GM23248 (cell line): ENCODE results near the gene PARL. TPM values are rescaled to one million over a fixed set of nuclear protein-coding genes. Genes with fewer than 3 reads are reported as not detected.
"Not testable (repeated sequence)": the region's sequence is repeated elsewhere in the genome, so short reads cannot be mapped to it uniquely, and the experiment has no call there.

Experiments
- DNase-seq: peaks from one replicate; pipeline ENCODE4 v3.0.0-alpha.2; 2015
- H2AFZ ChIP-seq: fragments of 200-600 bp; sonication (generic); 2 replicates; pipeline ENCODE4 v1.6.1; 2016; ENCODE audit warnings: antibody characterized with exemption
- H3F3A ChIP-seq: fragments of 200-600 bp; sonication (generic); 2 replicates; pipeline ENCODE4 v1.6.1; 2016; ENCODE audit warnings: mild to moderate bottlenecking, antibody characterized with exemption, mixed run types; ENCODE audit not compliant: insufficient read depth
- H3K27ac ChIP-seq: fragments of 200-600 bp; sonication (generic); 2 replicates; pipeline ENCODE4 v1.5.1; 2016; ENCODE audit warnings: mild to moderate bottlenecking
- H3K27me3 ChIP-seq: fragments of 200-600 bp; sonication (generic); replicated peaks from 2 replicates; pipeline ENCODE4 v1.6.1; 2016; ENCODE audit warnings: mild to moderate bottlenecking; ENCODE audit not compliant: insufficient read depth
- H3K36me3 ChIP-seq: fragments of 200-600 bp; sonication (generic); 2 replicates; pipeline ENCODE4 v1.6.1; 2016; ENCODE audit warnings: low read depth, mild to moderate bottlenecking
- H3K4me1 ChIP-seq: fragments of 200-600 bp; sonication (generic); 2 replicates; pipeline ENCODE4 v1.6.1; 2016; ENCODE audit warnings: mild to moderate bottlenecking; ENCODE audit not compliant: insufficient read depth
- H3K4me2 ChIP-seq: fragments of 200-600 bp; sonication (generic); one replicate; pipeline ENCODE4 v1.6.1; 2016; ENCODE audit warnings: mild to moderate bottlenecking; ENCODE audit not compliant: unreplicated experiment
- H3K4me3 ChIP-seq: fragments of 200-600 bp; sonication (generic); 2 replicates; pipeline ENCODE4 v1.5.1; 2016; ENCODE audit warnings: mild to moderate bottlenecking
- H3K79me2 ChIP-seq: fragments of 200-600 bp; sonication (generic); 2 replicates; pipeline ENCODE4 v1.6.1; 2016; ENCODE audit warnings: mild to moderate bottlenecking; ENCODE audit not compliant: insufficient read depth
- H3K9ac ChIP-seq: fragments of 200-600 bp; sonication (generic); 2 replicates; pipeline ENCODE4 v1.6.1; 2016; ENCODE audit warnings: mild to moderate bottlenecking
- H3K9me2 ChIP-seq: fragments of 200-600 bp; sonication (generic); 2 replicates; pipeline ENCODE4 v1.6.1; 2016; ENCODE audit warnings: mixed run types, mild to moderate bottlenecking, moderate library complexity; ENCODE audit not compliant: insufficient read depth
- H3K9me3 ChIP-seq: fragments of 200-600 bp; sonication (generic); one replicate; pipeline ENCODE4 v1.6.1; 2017; ENCODE audit warnings: low read depth
- H4K20me1 ChIP-seq: fragments of 200-600 bp; sonication (generic); 2 replicates; pipeline ENCODE4 v1.6.0; 2016; ENCODE audit not compliant: insufficient read depth
- EZH2 ChIP-seq: fragments of 200-600 bp; sonication (generic); IDR thresholded peaks from 2 replicates; pipeline ENCODE4 v1.6.1; 2018; ENCODE audit warnings: antibody characterized with exemption, mild to moderate bottlenecking; ENCODE audit not compliant: insufficient read depth, poor library complexity, severe bottlenecking
- EZH2phosphoT487 ChIP-seq: fragments of 200-600 bp; sonication (generic); IDR thresholded peaks from 2 replicates; pipeline ENCODE4 v1.6.1; 2018; ENCODE audit warnings: antibody characterized with exemption, moderate library complexity, mild to moderate bottlenecking, low read depth; ENCODE audit not compliant: insufficient read depth
- WGBS, 2 experiments: methylation state at CpG; one replicate each; pipeline ENCODE4 v1.1.6; 2015 to 2017; ENCODE audit warnings: low lambda C conversion rate in 2 of 2, low coverage in 1 of 2; ENCODE audit errors: missing lambda C conversion rate in 2 of 2; 5-methylcytosine and 5-hydroxymethylcytosine counted together
- in situ Hi-C: fragments of 300-500 bp; cut with MboI; formaldehyde crosslinking; loops from 2 replicates; pipeline ENCODE4 v1.15.0; 2020
- polyA plus RNA-seq: library from polyadenylated mRNA; unstranded; fragments of >200 nt; fragmentation: Nextera tagmentation; extraction: Ambion mirVana; gene quantifications from 2 replicates; pipeline ENCODE4 v1.2.1, GENCODE V29; 2016
- total RNA-seq: library from RNA; depleted of rRNA; stranded (reverse); fragments of >200 nt; shearing (Covaris generic); gene quantifications from 2 replicates; pipeline ENCODE4 v1.2.3, GENCODE V29; 2014

The PARL gene
- total and polyA plus RNA-seq, 2 experiments from 2014 or later, result 35.9 to 61.7 TPM

- Histone ChIP-seq H3F3A (no peaks in the 10 kb centered on the region), H3K4me2 (peak overlapping the region; percentile 85), H3K4me3 (peak overlapping the region; percentile 97), H3K79me2 (peaks cover 67% of the 10 kb centered on the region), H3K9me3 (no peaks in the 10 kb centered on the region), H2AFZ (peak overlapping the region; percentile 100), H4K20me1 (no peaks in the 10 kb centered on the region; the same call in 1 of the 2 replicates), H3K27me3 (no peaks in the 10 kb centered on the region), H3K27ac (peak overlapping the region; percentile 80), H3K9ac (peak overlapping the region; percentile 91), H3K4me1 (peaks cover 21% of the 10 kb centered on the region), H3K36me3 (no peaks in the 10 kb centered on the region), H3K9me2 (no peaks in the 10 kb centered on the region)
- WGBS, 2 experiments, result 64 to 66% methylated on average over 16 of the region's 16 CpGs
- DNase-seq, result no peak
- in situ Hi-C loops, result no loop called here
- no peak for TF ChIP-seq EZH2phosphoT487
- no peak for TF ChIP-seq EZH2
Measured at GRCh38 chr3:183883291-183884096, 1.2 kb downstream of the PARL start.

GRCh38 chr3:183880121-183880520 is 4.6 kb downstream of the PARL start:
- Histone ChIP-seq H3K9ac (no peak overlapping the region), H3K27me3 (no peaks in the 10 kb centered on the region), H3K4me2 (no peak overlapping the region), H3F3A (no peaks in the 10 kb centered on the region), H3K4me3 (no peak overlapping the region), H3K79me2 (peaks cover 99% of the 10 kb centered on the region), H3K36me3 (no peaks in the 10 kb centered on the region), H3K9me3 (no peaks in the 10 kb centered on the region), H3K4me1 (peaks cover 17% of the 10 kb centered on the region), H2AFZ (no peak overlapping the region), H4K20me1 (peaks cover 4% of the 10 kb centered on the region), H3K27ac (no peak overlapping the region), H3K9me2 (no peaks in the 10 kb centered on the region)
- 98 to 99% methylated on average over 9 of the region's 9 CpGs for WGBS, 2 experiments
- DNase-seq, result no peak
- no peak for TF ChIP-seq EZH2
- TF ChIP-seq EZH2phosphoT487, result no peak
- in situ Hi-C loops, result no loop called here

GRCh38 chr3:183879243-183879642 is 5.4 kb downstream of the PARL start:
- no peaks in the 10 kb centered on the region for H3K27me3 ChIP-seq
- peaks cover 17% of the 10 kb centered on the region for H3K4me1 ChIP-seq
- H3K9ac ChIP-seq, result no peak overlapping the region
- H3F3A ChIP-seq, result no peaks in the 10 kb centered on the region
- WGBS, 2 experiments, result 96 to 100% methylated on average over 2 of the region's 2 CpGs
- H3K36me3 ChIP-seq, result no peaks in the 10 kb centered on the region
- no peak overlapping the region for H3K27ac ChIP-seq
- in situ Hi-C loops, result no loop called here
- no peaks in the 10 kb centered on the region for H3K9me3 ChIP-seq
- TF ChIP-seq EZH2 (no peak), EZH2phosphoT487 (no peak)
- H3K9me2 ChIP-seq, result no peaks in the 10 kb centered on the region
- peaks cover 4% of the 10 kb centered on the region for H4K20me1 ChIP-seq
- H3K79me2 ChIP-seq, result peaks cover 99% of the 10 kb centered on the region
- no peak overlapping the region for H2AFZ ChIP-seq
- no peak for DNase-seq
- H3K4me2 ChIP-seq, result no peak overlapping the region
- H3K4me3 ChIP-seq, result no peak overlapping the region

- no peaks in the 10 kb centered on the region for H3F3A ChIP-seq
- H3K27ac ChIP-seq, result no peak overlapping the region
- peaks cover 99% of the 10 kb centered on the region for H3K79me2 ChIP-seq
- DNase-seq, result no peak
- H2AFZ ChIP-seq, result no peak overlapping the region
- H3K9me2 ChIP-seq, result no peaks in the 10 kb centered on the region
- peaks cover 4% of the 10 kb centered on the region for H4K20me1 ChIP-seq
- no peaks in the 10 kb centered on the region for H3K36me3 ChIP-seq
- in situ Hi-C loops, result no loop called here
- H3K4me2 ChIP-seq, result no peak overlapping the region
- no peak overlapping the region for H3K4me3 ChIP-seq
- peaks cover 9% of the 10 kb centered on the region for H3K4me1 ChIP-seq
- WGBS, 2 experiments, result 94 to 99% methylated on average over 8 of the region's 8 CpGs
- H3K27me3 ChIP-seq, result no peaks in the 10 kb centered on the region
- H3K9ac ChIP-seq, result no peak overlapping the region
- H3K9me3 ChIP-seq, result no peaks in the 10 kb centered on the region
- TF ChIP-seq EZH2phosphoT487 (no peak), EZH2 (no peak)
Measured at GRCh38 chr3:183878071-183878470, 6.6 kb downstream of the PARL start.

DNA sequence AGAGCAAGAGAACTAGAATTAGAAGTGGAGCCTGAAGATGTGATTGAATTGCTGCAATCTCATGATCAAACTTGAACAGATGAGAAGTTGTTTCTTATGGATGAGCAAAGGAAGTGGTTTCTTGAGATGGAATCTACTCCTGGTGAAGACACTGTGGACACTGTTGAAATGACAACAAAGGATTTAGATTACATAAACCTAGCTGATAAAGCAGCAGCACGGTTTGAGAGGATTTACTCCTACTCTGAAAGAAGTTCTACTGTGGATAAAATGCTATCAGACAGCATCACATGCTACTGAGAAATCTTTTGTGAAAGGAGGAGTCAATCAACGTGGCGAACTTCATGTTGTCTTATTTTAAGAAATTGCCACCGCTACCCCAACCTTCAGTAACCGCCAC is 7.5 kb downstream of the PARL start:
- H2AFZ ChIP-seq, H3K9ac ChIP-seq, H3K9me3 ChIP-seq, H3F3A ChIP-seq, H3K4me2 ChIP-seq, DNase-seq, H3K27ac ChIP-seq, H3K9me2 ChIP-seq, in situ Hi-C loops, H3K27me3 ChIP-seq, H3K36me3 ChIP-seq, H4K20me1 ChIP-seq, H3K4me3 ChIP-seq, H3K4me1 ChIP-seq: not testable (repeated sequence)
- peaks cover 99% of the 10 kb centered on the region for H3K79me2 ChIP-seq
- WGBS, 2 experiments, result 95 to 98% methylated on average over 5 of the region's 5 CpGs
